Tibial artery (tissue), 4 donors: ENCODE measurements around the gene NOC4L.

Experiments
- DNase-seq, 2 donors: peaks; one replicate each; pipeline ENCODE4 v3.0.0-alpha.2; 2019
- H3K27ac ChIP-seq, 2 donors: fragments of 200-600 bp; sonication (generic) in 1 of 2; 1 replicate in 1 of 2; 2 replicates in 1 of 2; pipeline ENCODE4 v1.5.1; 2018 to 2019; ENCODE audit warnings: mild to moderate bottlenecking in 1 of 2
- H3K27me3 ChIP-seq, 2 donors: fragments of 200-600 bp; sonication (generic) in 1 of 2; one replicate each; pipeline versions ENCODE4 v1.5.1 to v1.6.0; 2016 to 2019
- H3K36me3 ChIP-seq, 3 donors: fragments of 200-600 bp; sonication (generic) in 2 of 3; one replicate each; pipeline ENCODE4 v1.5.1; 2016 to 2019; ENCODE audit warnings: mild to moderate bottlenecking in 2 of 3
- H3K4me1 ChIP-seq, 4 donors: fragments of 200-600 bp; sonication (generic) in 2 of 4; 1 replicate in 3 of 4; 2 replicates in 1 of 4; pipeline ENCODE4 v1.5.1; 2016 to 2019
- H3K4me3 ChIP-seq, 2 donors: fragments of 200-600 bp; sonication (generic) in 1 of 2; 1 replicate in 1 of 2; 2 replicates in 1 of 2; pipeline ENCODE4 v1.5.1; 2018 to 2019; ENCODE audit warnings: mild to moderate bottlenecking in 2 of 2
- H3K9me3 ChIP-seq, 3 donors: fragments of 200-600 bp; sonication (generic) in 1 of 3; one replicate each; pipeline ENCODE4 v1.5.1; 2016 to 2019
- CTCF ChIP-seq, 2 experiments: fragments of 200-600 bp in 1 of 2; fragments of 450-650 bp in 1 of 2; IDR thresholded peaks; one replicate each; pipeline ENCODE4 v1.5.1; 2017 to 2019; ENCODE audit warnings: antibody characterized with exemption in 2 of 2, mild to moderate bottlenecking in 1 of 2, moderate library complexity in 1 of 2
- intact Hi-C: fragments of 100-400 bp; cut with DNase I; formaldehyde crosslinking; loops from one replicate; pipeline ENCODE4 v1.15.0; 2023; ENCODE audit warnings: low total_unique reads

NOC4L gene

DNA sequence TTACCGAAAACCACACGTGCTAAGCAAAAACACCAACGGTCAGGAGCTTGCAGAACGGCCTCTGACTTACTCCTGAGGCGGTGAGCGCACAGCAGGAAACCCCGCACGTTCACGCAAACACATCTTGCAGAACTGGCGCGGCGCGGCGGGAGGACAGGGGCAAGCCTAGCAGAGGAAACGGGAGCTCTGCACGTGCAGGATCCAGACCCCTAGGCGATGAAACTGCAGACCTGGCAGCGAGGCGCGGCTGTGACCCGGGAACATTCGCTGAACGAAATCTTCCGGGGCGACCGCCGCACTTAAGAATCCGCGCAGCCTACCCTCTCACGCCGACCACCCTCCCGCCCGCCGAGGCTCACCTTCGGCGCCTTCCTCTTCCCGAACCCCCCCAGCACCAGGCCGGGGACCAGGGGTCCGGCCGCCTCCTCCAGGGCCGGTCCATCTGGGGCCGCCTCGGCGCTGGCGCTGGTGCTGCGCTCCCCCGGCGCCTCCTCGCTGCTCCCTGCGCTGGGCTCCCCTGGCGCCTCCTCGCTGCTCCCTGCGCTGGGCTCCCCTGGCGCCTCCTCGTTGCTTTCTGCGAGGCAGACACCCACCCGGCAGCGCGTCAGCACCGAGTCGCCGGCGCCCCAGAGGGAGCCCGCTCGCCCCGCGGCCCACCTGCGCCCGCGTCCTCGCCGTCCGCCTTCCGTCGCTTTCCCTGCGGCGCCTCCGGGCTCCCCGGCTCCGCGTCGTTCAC lies 753 bp upstream of the NOC4L start:
- Histone ChIP-seq H3K4me1 (peaks cover 0 to 30% (median 23%) of the 10 kb centered on the region in 4 donors), H3K27ac (peak overlapping the region; percentile 91 to 98), H3K9me3 (no peaks in the 10 kb centered on the region), H3K36me3 (peaks cover 30 to 71% (median 48%) of the 10 kb centered on the region in 3 donors), H3K27me3 (no peaks in the 10 kb centered on the region), H3K4me3 (peak overlapping the region; percentile 86 to 98)
- TF ChIP-seq CTCF (IDR thresholded peaks at IDR 0.05): no peak
- peak in 1 of 2 donors; percentile 64 for DNase-seq
- intact Hi-C loops: no loop called here

DNA sequence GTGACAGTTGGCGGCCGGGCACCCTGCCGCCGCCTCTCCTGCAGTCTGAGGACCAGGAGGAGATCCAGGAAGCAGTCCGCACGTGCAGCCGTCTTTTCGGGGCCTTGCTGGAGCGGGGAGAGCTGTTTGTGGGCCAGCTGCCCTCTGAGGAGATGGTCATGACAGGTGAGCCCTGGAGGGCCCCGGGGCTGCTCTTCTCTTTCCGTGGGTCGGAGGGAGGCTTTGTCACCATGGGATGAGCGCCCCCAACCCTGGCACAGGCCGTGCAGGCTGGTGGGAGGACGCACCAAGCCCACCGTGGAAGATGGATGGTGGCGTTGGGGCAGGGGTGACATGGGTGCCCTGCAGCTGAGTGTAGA lies 532 bp downstream of the NOC4L start:
- peak overlapping the region; percentile 86 to 98 for H3K4me3 ChIP-seq
- peaks cover 0 to 30% (median 23%) of the 10 kb centered on the region in 4 donors for H3K4me1 ChIP-seq
- no peak for TF ChIP-seq CTCF (IDR thresholded peaks at IDR 0.05)
- H3K9me3 ChIP-seq: no peaks in the 10 kb centered on the region
- H3K27me3 ChIP-seq: no peaks in the 10 kb centered on the region
- peaks cover 17 to 70% (median 35%) of the 10 kb centered on the region in 3 donors for H3K36me3 ChIP-seq
- intact Hi-C loops: no loop called here
- peak overlapping the region; percentile 91 to 98 for H3K27ac ChIP-seq
- DNase-seq: peak in 1 of 2 donors; percentile 64

GRCh38 chr12:132145334-132145733 lies 1.1 kb downstream of the NOC4L start:
- H3K36me3 ChIP-seq: peaks cover 11 to 64% (median 30%) of the 10 kb centered on the region in 3 donors
- H3K27me3 ChIP-seq: no peaks in the 10 kb centered on the region
- intact Hi-C loops: no loop called here
- H3K4me3 ChIP-seq: peak overlapping the region; percentile 86 to 98
- H3K4me1 ChIP-seq: peaks cover 0 to 30% (median 23%) of the 10 kb centered on the region in 4 donors
- H3K27ac ChIP-seq: peak overlapping the region in 1 of 2 donors; percentile 98
- DNase-seq: no peak
- H3K9me3 ChIP-seq: no peaks in the 10 kb centered on the region
- TF ChIP-seq CTCF (IDR thresholded peaks at IDR 0.05): no peak

GRCh38 chr12:132146098-132146497 lies 1.8 kb downstream of the NOC4L start:
- Histone ChIP-seq H3K9me3 (no peaks in the 10 kb centered on the region), H3K27ac (no peak overlapping the region), H3K36me3 (peaks cover 6 to 63% (median 22%) of the 10 kb centered on the region in 3 donors), H3K4me1 (peaks cover 0 to 30% (median 23%) of the 10 kb centered on the region in 4 donors), H3K27me3 (no peaks in the 10 kb centered on the region), H3K4me3 (no peak overlapping the region)
- no peak for TF ChIP-seq CTCF (IDR thresholded peaks at IDR 0.05)
- intact Hi-C loops: no loop called here
- no peak for DNase-seq

DNA sequence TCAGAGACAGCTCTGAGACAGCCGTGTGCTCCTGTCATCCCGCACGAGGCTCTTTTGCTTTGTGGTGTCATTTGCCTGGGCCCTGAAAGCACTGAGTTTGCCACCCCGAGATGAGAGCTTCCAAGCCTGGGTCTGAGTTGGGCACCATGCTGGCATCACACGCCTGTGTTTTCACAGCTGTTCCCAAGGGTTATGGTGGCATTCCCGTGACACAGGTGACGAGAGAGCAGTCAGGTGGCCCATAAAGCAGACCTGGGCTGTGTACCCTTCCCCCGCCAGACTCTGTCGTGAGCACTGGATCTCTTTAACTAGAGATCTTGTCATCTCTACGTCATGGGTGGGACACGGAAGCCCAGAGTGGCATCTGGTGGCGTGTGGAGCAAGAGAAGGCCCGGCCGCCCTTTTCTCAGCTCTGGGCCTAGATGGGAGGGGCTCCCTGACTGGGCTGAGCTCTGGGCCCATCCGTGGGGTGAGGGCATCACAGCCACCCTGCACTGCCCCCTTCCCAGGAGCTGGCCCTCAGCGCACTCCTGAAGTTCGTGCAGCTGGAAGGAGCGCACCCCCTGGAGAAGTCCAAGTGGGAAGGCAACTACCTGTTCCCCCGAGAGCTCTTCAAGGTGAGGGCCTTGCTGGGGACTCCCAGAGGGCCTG lies 2.6 kb downstream of the NOC4L start:
- TF ChIP-seq CTCF (IDR thresholded peaks at IDR 0.05): no peak
- Histone ChIP-seq H3K4me3 (no peak overlapping the region), H3K4me1 (peaks cover 0 to 30% (median 23%) of the 10 kb centered on the region in 4 donors), H3K27me3 (no peaks in the 10 kb centered on the region), H3K36me3 (peaks cover 0 to 63% (median 14%) of the 10 kb centered on the region in 3 donors), H3K27ac (no peak overlapping the region), H3K9me3 (no peaks in the 10 kb centered on the region)
- no peak for DNase-seq
- intact Hi-C loops: no loop called here
